Fibroblast of skin of left biceps (primary cell): ENCODE results near the gene LDHAL6B.

Experiments
- DNase-seq, 2 experiments: peaks; one replicate each; pipeline ENCODE4 v3.0.0-alpha.2; 2013; ENCODE audit warnings: low read depth in 2 of 2

Gene LDHAL6B

GRCh38 chr15:59177317-59177660 is 29.4 kb upstream of the LDHAL6B start:
- DNase-seq, result no peak

- DNase-seq, result no peak
Measured at GRCh38 chr15:59178151-59178695, 28.4 kb upstream of the LDHAL6B start.

GRCh38 chr15:59179717-59180116 is 26.9 kb upstream of the LDHAL6B start:
- DNase-seq, result no peak

- no peak for DNase-seq
Measured at GRCh38 chr15:59180945-59181600, 25.6 kb upstream of the LDHAL6B start.

DNA sequence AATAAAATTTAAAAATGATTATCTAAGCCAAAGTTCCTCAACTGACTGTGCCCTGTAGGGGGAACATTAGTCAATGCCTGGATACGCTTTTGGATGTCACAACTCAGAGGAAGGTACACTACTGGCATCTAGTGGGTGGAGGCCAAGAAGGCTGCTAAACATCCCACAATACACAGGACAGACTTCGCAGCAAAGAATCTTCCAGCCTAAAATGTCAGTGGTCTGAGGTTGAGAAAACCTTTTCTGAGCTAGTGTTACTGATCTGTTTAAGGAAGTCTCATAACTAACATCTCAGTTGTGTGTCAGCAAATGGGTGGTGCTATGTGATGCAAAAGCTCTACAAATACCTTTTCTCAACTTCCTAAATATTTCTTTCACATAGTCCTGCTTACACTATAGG is 20.9 kb upstream of the LDHAL6B start:
- no peak for DNase-seq

DNA sequence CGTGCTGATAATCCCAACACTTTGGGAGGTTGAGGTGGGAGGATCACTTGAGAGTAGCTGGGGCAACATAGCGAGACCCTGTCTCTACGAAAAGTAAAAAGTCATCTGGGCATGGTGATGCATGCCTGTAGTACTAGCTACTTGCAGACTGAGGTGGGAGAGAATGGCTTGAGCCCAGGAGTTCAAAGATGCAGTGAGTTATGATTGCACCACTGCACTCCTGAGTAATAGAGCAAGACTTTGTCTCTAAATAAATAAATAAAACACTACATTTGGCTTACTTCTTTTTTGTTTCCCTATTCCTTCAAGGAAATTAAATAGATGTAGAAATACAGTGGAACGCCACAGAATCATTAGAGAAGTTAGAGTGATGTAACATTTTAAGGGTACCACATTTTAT is 20.1 kb upstream of the LDHAL6B start:
- no peak for DNase-seq

- DNase-seq, result no peak
Measured at GRCh38 chr15:59189241-59189640, 17.4 kb upstream of the LDHAL6B start.

- no peak for DNase-seq
Measured at GRCh38 chr15:59190291-59190690, 16.4 kb upstream of the LDHAL6B start.

- peak; percentile 78 to 80 for DNase-seq
Measured at GRCh38 chr15:59191855-59192237, 14.8 kb upstream of the LDHAL6B start.

- no peak for DNase-seq
Measured at GRCh38 chr15:59194639-59195325, 11.9 kb upstream of the LDHAL6B start.

DNA sequence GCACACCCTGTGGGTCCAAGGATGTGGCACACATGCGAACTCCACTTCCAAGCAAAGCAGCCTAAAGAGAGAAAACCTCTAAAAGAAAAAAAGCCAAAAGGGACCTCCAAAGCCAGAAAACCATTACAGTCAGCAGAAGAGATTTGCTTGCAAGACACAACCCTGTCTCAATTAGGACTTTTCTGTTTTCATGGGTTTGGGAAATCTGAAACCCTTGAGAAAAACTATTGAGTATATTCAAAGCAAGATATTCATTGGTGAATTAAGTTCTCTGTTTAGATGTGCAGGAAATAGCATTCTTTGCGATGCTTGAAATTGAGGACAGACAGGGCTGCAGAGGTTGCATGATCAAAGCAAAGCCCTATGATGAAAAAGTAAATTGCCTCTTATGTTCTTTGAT is 10.2 kb upstream of the LDHAL6B start:
- DNase-seq, result no peak

DNA sequence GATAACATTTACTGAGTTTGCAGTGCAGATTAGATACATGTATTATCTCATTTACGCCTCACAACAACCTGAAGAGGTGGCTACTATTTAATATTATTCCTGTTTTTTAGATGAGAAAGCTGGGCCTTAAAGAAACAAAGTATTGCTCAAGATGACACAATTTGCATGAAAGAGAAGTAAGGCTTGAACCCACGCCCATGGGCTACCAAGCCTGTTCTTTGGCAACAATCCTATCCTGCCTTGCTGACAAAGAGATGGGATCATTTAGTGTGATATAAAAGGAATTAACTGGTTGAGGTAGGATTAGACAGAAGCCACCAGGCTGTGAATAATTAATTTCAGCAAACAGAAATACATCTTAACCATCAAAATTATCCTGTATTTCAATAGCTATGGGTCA is 9.2 kb upstream of the LDHAL6B start:
- no peak for DNase-seq

DNA sequence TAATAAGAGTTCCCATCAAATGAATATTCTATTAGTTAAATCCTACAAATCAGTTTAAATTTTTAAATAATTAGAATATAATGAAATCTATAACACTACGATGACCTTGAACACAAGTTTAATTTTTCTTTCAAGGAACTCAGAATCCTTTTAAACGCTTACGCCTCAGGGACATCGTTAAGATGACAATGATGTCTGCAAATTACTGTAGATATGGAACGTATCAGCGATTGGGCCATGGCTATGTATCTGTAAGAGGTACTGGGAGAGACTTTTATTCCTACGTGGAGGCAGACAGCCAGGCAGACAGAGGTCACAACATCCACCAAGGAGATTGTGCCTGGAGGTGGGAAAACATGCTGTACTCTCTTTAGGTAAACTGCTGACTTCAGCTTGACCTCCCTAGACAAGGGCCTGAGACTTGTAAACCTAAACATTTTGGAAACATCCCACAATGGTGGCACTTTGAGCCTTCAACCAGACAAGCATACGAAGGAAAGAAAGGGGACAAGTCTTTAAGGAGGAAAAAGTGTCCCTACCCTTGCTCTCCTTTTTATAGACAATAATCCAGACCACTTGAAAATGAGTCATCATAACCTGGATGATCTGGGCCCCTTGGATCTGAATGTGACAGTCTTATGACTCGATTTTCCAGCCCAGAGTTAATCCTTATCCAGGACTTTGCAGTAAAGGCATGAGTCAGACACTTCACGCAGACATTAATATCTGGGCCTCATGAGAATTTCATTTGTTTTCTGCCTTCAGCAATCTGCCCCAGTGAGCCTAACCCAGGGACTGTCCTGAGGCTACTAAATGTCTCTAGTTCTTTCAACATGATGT is 6.8 kb upstream of the LDHAL6B start:
- DNase-seq, result no peak

GRCh38 chr15:59200560-59200959 is 6.1 kb upstream of the LDHAL6B start:
- no peak for DNase-seq

DNA sequence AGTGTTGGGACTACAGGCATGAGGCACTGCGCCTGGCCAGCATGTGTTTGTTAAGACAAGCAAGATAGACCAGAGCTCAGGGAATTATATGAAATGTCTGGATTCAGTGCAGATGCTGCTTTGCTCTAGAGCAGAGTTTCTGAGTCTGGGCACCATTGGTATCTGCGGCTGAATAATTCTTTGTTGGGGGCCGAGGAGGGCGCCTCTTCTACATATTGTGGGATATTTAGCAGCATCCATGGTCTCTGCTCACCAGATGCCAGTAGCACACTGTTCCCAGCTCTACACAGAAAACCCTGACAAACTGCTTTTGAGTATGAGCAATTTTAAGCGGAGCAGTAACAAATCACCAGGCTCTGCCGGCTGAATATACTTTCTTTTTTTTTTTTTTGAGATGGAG is 3.6 kb upstream of the LDHAL6B start:
- DNase-seq, result no peak

GRCh38 chr15:59203657-59204056 is 3.0 kb upstream of the LDHAL6B start:
- DNase-seq, result no peak

DNA sequence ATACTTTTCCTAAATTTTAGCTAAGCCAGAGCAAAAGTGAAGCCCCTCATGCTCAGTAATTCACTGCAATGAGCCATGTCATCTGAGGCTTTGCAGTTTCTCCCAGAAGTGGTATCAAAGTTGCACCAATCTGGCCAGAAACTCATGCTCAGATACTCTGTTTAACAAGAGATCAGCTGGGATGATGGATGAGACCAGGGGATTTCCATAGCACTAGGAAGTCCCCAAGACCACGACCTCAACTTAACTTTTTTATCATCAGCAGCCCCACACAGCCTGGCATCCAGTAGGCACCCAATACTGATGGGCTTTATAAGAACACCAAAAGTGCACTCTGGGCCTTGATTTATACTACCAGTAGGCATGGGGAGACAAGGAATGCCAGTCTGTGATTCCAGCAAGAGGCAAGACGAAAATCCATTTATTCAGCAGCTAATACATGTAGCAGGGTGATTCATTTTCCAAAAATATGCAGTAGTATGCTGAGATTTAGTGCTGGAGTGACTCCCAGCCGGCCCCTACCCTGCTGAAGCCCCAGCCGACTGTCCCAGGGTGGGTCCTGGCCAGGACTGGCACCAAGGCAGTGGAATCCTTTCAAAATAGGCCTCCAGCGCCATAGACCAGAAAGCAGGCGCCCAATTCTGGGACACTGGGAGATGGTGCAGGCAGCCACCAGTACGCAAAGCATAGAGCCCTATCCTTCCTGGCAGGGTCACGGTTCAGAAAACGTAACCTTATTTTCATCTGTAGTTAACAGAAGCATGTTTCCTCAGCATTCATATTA is 612 bp upstream of the LDHAL6B start:
- no peak for DNase-seq

- DNase-seq, result no peak
Measured at GRCh38 chr15:59208613-59209249, 2.1 kb downstream of the LDHAL6B start.

DNA sequence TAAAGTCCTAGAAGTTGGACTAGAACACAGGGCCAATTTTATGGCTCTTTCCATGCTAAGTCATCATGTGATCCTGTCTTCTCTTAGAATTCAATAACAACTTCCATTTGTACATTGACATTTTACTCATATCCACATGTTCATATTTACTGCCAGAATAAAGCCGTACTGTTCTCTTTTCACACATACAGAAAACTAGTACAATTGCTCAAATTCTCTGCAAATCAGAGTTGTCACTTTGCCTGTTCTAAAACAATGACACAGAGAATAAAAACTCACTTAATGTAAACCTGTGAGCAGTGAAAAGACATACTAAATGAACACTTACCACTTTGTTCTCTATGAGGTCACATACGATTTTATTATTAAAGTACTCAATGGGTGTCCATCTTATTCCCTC is 3.5 kb downstream of the LDHAL6B start:
- DNase-seq, result no peak

- no peak for DNase-seq
Measured at GRCh38 chr15:59216911-59217310, 10.3 kb downstream of the LDHAL6B start.

- no peak for DNase-seq
Measured at GRCh38 chr15:59217876-59218498, 11.3 kb downstream of the LDHAL6B start.
